ENCODE measurements around the gene WDCP. TPM values are rescaled to one million over a fixed set of nuclear protein-coding genes. Genes with fewer than 3 reads are reported as not detected.

The WDCP gene
- 11.4 to 13.3 TPM (median 12.1 TPM) in 5 replicates for total RNA-seq (2022; extraction: Qiagen RNA extraction; ENCODE audit: low read depth)

GRCh38 chr2:24046930-24047702 is at the start of gene WDCP:
WDCP (minus strand) TSS chr2:24047391; CDS start chr2:24039494, 7,897 bp downstream.

GRCh38 chr2:24084386-24085199 is 37.4 kb upstream of the WDCP start, which contains the start of gene TP53I3:
TP53I3 (minus strand) TSS chr2:24084834; CDS start chr2:24084326, 508 bp downstream.

GRCh38 chr2:24075915-24076848 is 29.0 kb upstream of the WDCP start, which contains the start of gene SF3B6:
SF3B6 (minus strand) TSS chr2:24076326; CDS start chr2:24076229, 97 bp downstream.

GRCh38 chr2:24049485-24050021 is 2.4 kb upstream of the WDCP start, which contains the start of gene FKBP1B:
FKBP1B (plus strand) TSS chr2:24049741; CDS start chr2:24049850, 109 bp downstream.

GRCh38 chr2:24009680-24010476 is 37.3 kb downstream of the WDCP start, which contains the start of gene MFSD2B:
MFSD2B (plus strand) TSS chr2:24010085; CDS start chr2:24010097, 12 bp downstream.

Other genes with a start within 250 kb of the WDCP start
- gene ATAD2B, start 120.3 kb downstream of the WDCP start, total RNA-seq (2022; extraction: Qiagen RNA extraction; ENCODE audit: low read depth): 5.4 to 7.5 TPM (median 7.2 TPM) in 5 replicates
- 12.9 to 21.8 TPM (median 20.4 TPM) in 5 replicates for gene UBXN2A, start 106.9 kb downstream of the WDCP start, total RNA-seq (2022; extraction: Qiagen RNA extraction; ENCODE audit: low read depth)
- 0.28 to 0.56 TPM (median 0.36 TPM) in 5 replicates for gene MFSD2B, start 37.3 kb downstream of the WDCP start, total RNA-seq (2022; extraction: Qiagen RNA extraction; ENCODE audit: low read depth)
- 8.3 to 11.7 TPM (median 9.3 TPM) in 5 replicates for gene FKBP1B, start 2.4 kb upstream of the WDCP start, total RNA-seq (2022; extraction: Qiagen RNA extraction; ENCODE audit: low read depth)
- gene SF3B6, start 28.9 kb upstream of the WDCP start, total RNA-seq (2022; extraction: Qiagen RNA extraction; ENCODE audit: low read depth): 159 to 233 TPM (median 180 TPM) in 5 replicates
- gene TP53I3, start 37.4 kb upstream of the WDCP start, total RNA-seq (2022; extraction: Qiagen RNA extraction; ENCODE audit: low read depth): 158 to 200 TPM (median 179 TPM) in 5 replicates
- gene PFN4, start 75.9 kb upstream of the WDCP start, total RNA-seq (2022; extraction: Qiagen RNA extraction; ENCODE audit: low read depth): 0.67 to 1.5 TPM (median 1.4 TPM) in 5 replicates
- 1.7 to 2.6 TPM (median 2.1 TPM) in 5 replicates for gene FAM228B, start 76.1 kb upstream of the WDCP start, total RNA-seq (2022; extraction: Qiagen RNA extraction; ENCODE audit: low read depth)
- not detected in 5 replicates for gene FAM228A, start 127.7 kb upstream of the WDCP start, total RNA-seq (2022; extraction: Qiagen RNA extraction; ENCODE audit: low read depth)